ENCODE data around the gene NANOS2. TPM values are rescaled to one million over a fixed set of nuclear protein-coding genes. Genes with fewer than 3 reads are reported as not detected.

The NANOS2 gene
- total and polyA plus RNA-seq, 4 experiments from 2014 or later, result not detected

- no peak overlapping the region for H3K4me3 Mint-ChIP-seq
- no peak for DNase-seq
- Histone ChIP-seq H3K4me3 (ENCODE audit: low read length in 2 of 2) (no peak overlapping the region), H3K27me3 (ENCODE audit: insufficient read depth, low read length) (no peaks in the 10 kb centered on the region), H3K9me3 (ENCODE audit: control insufficient read depth in 1 of 2, low read length in 2 of 2) (no peaks in the 10 kb centered on the region), H3K27ac (ENCODE audit: low read depth, low read length) (no peak overlapping the region), H3K4me1 (ENCODE audit: insufficient read depth, low read length) (no peaks in the 10 kb centered on the region), H3K36me3 (ENCODE audit: insufficient read depth, low read length) (no peaks in the 10 kb centered on the region)
- no peaks in the 10 kb centered on the region for H3K36me3 Mint-ChIP-seq
- peaks cover 20 to 41% of the 10 kb centered on the region in 2 donors for H3K27me3 Mint-ChIP-seq
- no peaks in the 10 kb centered on the region for H3K4me1 Mint-ChIP-seq
- intact Hi-C loops (cut with micrococcal nuclease), result no loop called here
- CTCF ChIA-PET (ENCODE audit: partially characterized antibody), result no interaction called here
- peaks cover 0 to 8% (median 0%) of the 10 kb centered on the region in 8 donors for H3K9me3 Mint-ChIP-seq
- H3K27ac Mint-ChIP-seq, result no peak overlapping the region
- POLR2A ChIA-PET (ENCODE audit: partially characterized antibody), result no interaction called here
These were observed 25.4 kb upstream of the NANOS2 start for GRCh38 chr19:45939792-45940514.

GRCh38 chr19:45938733-45939319 lies 24.2 kb upstream of the NANOS2 start:
- Mint-ChIP-seq H3K27me3 (peaks cover 25 to 41% of the 10 kb centered on the region in 2 donors), H3K4me3 (no peak overlapping the region), H3K36me3 (no peaks in the 10 kb centered on the region), H3K4me1 (no peaks in the 10 kb centered on the region), H3K27ac (no peak overlapping the region), H3K9me3 (peaks cover 0 to 8% (median 0%) of the 10 kb centered on the region in 8 donors)
- ChIA-PET CTCF (ENCODE audit: partially characterized antibody) (no interaction called here), POLR2A (ENCODE audit: partially characterized antibody) (no interaction called here)
- no peak for DNase-seq
- H3K4me3 ChIP-seq (ENCODE audit: low read length in 2 of 2), result no peak overlapping the region
- H3K27ac ChIP-seq (ENCODE audit: low read depth, low read length), result no peak overlapping the region
- no peaks in the 10 kb centered on the region for H3K9me3 ChIP-seq (ENCODE audit: control insufficient read depth in 1 of 2, low read length in 2 of 2)
- no peaks in the 10 kb centered on the region for H3K4me1 ChIP-seq (ENCODE audit: insufficient read depth, low read length)
- intact Hi-C loops (cut with micrococcal nuclease), result no loop called here
- no peaks in the 10 kb centered on the region for H3K36me3 ChIP-seq (ENCODE audit: insufficient read depth, low read length)
- peaks cover 5% of the 10 kb centered on the region for H3K27me3 ChIP-seq (ENCODE audit: insufficient read depth, low read length)

DNA sequence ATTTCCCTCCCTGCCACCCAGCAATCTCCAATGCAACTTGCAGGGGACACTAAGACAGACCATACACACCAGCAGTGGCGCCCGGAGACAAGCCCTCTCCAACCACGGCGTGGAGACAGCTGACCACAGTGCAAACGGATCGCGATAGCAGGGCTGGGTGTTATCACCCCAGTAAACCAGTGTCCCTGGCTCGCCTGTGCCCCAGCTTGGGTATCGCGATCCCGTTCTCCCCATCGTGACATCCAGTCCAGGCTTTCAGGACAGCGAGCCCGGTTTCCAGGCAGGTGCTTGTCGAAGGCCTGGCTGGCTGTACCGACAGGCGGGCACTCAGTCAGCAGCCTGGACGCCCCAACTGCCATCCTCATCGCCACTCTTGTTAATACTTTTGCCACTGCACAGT lies 20.7 kb upstream of the NANOS2 start:
- ChIA-PET CTCF (ENCODE audit: partially characterized antibody) (no interaction called here), POLR2A (ENCODE audit: partially characterized antibody) (no interaction called here)
- Histone ChIP-seq H3K27me3 (ENCODE audit: insufficient read depth, low read length) (peaks cover 5% of the 10 kb centered on the region), H3K27ac (ENCODE audit: low read depth, low read length) (no peak overlapping the region), H3K4me1 (ENCODE audit: insufficient read depth, low read length) (no peaks in the 10 kb centered on the region), H3K4me3 (ENCODE audit: low read length in 2 of 2) (no peak overlapping the region), H3K9me3 (ENCODE audit: control insufficient read depth in 1 of 2, low read length in 2 of 2) (no peaks in the 10 kb centered on the region), H3K36me3 (ENCODE audit: insufficient read depth, low read length) (no peaks in the 10 kb centered on the region)
- DNase-seq, result no peak
- Mint-ChIP-seq H3K27ac (no peak overlapping the region), H3K4me3 (no peak overlapping the region), H3K4me1 (no peaks in the 10 kb centered on the region), H3K27me3 (peaks cover 22 to 40% of the 10 kb centered on the region in 2 donors), H3K9me3 (peaks cover 0 to 8% (median 0%) of the 10 kb centered on the region in 8 donors), H3K36me3 (no peaks in the 10 kb centered on the region)
- intact Hi-C loops (cut with micrococcal nuclease), result no loop called here

- Histone ChIP-seq H3K27ac (ENCODE audit: low read depth, low read length) (no peak overlapping the region), H3K9me3 (ENCODE audit: control insufficient read depth in 1 of 2, low read length in 2 of 2) (no peaks in the 10 kb centered on the region), H3K4me3 (ENCODE audit: low read length in 2 of 2) (no peak overlapping the region), H3K27me3 (ENCODE audit: insufficient read depth, low read length) (peaks cover 5% of the 10 kb centered on the region), H3K36me3 (ENCODE audit: insufficient read depth, low read length) (no peaks in the 10 kb centered on the region), H3K4me1 (ENCODE audit: insufficient read depth, low read length) (no peaks in the 10 kb centered on the region)
- ChIA-PET CTCF (ENCODE audit: partially characterized antibody) (no interaction called here), POLR2A (ENCODE audit: partially characterized antibody) (no interaction called here)
- intact Hi-C loops (cut with micrococcal nuclease), result no loop called here
- H3K4me1 Mint-ChIP-seq, result no peaks in the 10 kb centered on the region
- no peaks in the 10 kb centered on the region for H3K36me3 Mint-ChIP-seq
- H3K9me3 Mint-ChIP-seq, result peaks cover 0 to 8% (median 0%) of the 10 kb centered on the region in 8 donors
- no peak overlapping the region for H3K27ac Mint-ChIP-seq
- no peak overlapping the region for H3K4me3 Mint-ChIP-seq
- DNase-seq, result no peak
- peaks cover 20 to 38% of the 10 kb centered on the region in 2 donors for H3K27me3 Mint-ChIP-seq
These were observed 20.1 kb upstream of the NANOS2 start for GRCh38 chr19:45934551-45935230.

GRCh38 chr19:45933759-45934158 lies 19.2 kb upstream of the NANOS2 start:
- no peaks in the 10 kb centered on the region for H3K36me3 Mint-ChIP-seq
- peaks cover 5% of the 10 kb centered on the region for H3K27me3 ChIP-seq (ENCODE audit: insufficient read depth, low read length)
- H3K27ac Mint-ChIP-seq, result no peak overlapping the region
- ChIA-PET POLR2A (ENCODE audit: partially characterized antibody) (no interaction called here), CTCF (ENCODE audit: partially characterized antibody) (no interaction called here)
- no peak overlapping the region for H3K4me3 Mint-ChIP-seq
- intact Hi-C loops (cut with micrococcal nuclease), result no loop called here
- no peak for DNase-seq
- no peaks in the 10 kb centered on the region for H3K36me3 ChIP-seq (ENCODE audit: insufficient read depth, low read length)
- H3K9me3 ChIP-seq (ENCODE audit: control insufficient read depth in 1 of 2, low read length in 2 of 2), result no peaks in the 10 kb centered on the region
- peaks cover 0 to 4% (median 0%) of the 10 kb centered on the region in 8 donors for H3K9me3 Mint-ChIP-seq
- H3K4me1 Mint-ChIP-seq, result no peaks in the 10 kb centered on the region
- H3K4me3 ChIP-seq (ENCODE audit: low read length in 2 of 2), result no peak overlapping the region
- peaks cover 15 to 32% of the 10 kb centered on the region in 2 donors for H3K27me3 Mint-ChIP-seq
- no peak overlapping the region for H3K27ac ChIP-seq (ENCODE audit: low read depth, low read length)
- H3K4me1 ChIP-seq (ENCODE audit: insufficient read depth, low read length), result no peaks in the 10 kb centered on the region

GRCh38 chr19:45931055-45931454 lies 16.5 kb upstream of the NANOS2 start:
- Histone ChIP-seq H3K27me3 (ENCODE audit: insufficient read depth, low read length) (peaks cover 5% of the 10 kb centered on the region), H3K9me3 (ENCODE audit: control insufficient read depth in 1 of 2, low read length in 2 of 2) (no peaks in the 10 kb centered on the region), H3K36me3 (ENCODE audit: insufficient read depth, low read length) (no peaks in the 10 kb centered on the region), H3K4me3 (ENCODE audit: low read length in 2 of 2) (no peak overlapping the region), H3K4me1 (ENCODE audit: insufficient read depth, low read length) (peaks cover 8% of the 10 kb centered on the region), H3K27ac (ENCODE audit: low read depth, low read length) (no peak overlapping the region)
- H3K27ac Mint-ChIP-seq, result no peak overlapping the region
- intact Hi-C loops (cut with micrococcal nuclease), result no loop called here
- H3K9me3 Mint-ChIP-seq, result no peaks in the 10 kb centered on the region
- POLR2A ChIA-PET (ENCODE audit: partially characterized antibody), result interaction anchor here (0.6 kb wide), 1 partner anchor 62 kb away, joined by 3 read pairs; no protein-coding TSS in a partner anchor
- CTCF ChIA-PET (ENCODE audit: partially characterized antibody), result no interaction called here
- peaks cover 2 to 12% (median 6%) of the 10 kb centered on the region in 4 donors for H3K4me1 Mint-ChIP-seq
- H3K36me3 Mint-ChIP-seq, result no peaks in the 10 kb centered on the region
- H3K27me3 Mint-ChIP-seq, result peaks cover 9 to 24% of the 10 kb centered on the region in 2 donors
- no peak overlapping the region for H3K4me3 Mint-ChIP-seq
- no peak for DNase-seq

GRCh38 chr19:45929247-45929646 lies 14.7 kb upstream of the NANOS2 start:
- H3K27ac Mint-ChIP-seq, result peak overlapping the region in 1 of 7 donors; percentile 29
- no peak overlapping the region for H3K4me3 ChIP-seq (ENCODE audit: low read length in 2 of 2)
- H3K9me3 Mint-ChIP-seq, result no peaks in the 10 kb centered on the region
- peaks cover 8% of the 10 kb centered on the region for H3K4me1 ChIP-seq (ENCODE audit: insufficient read depth, low read length)
- H3K27ac ChIP-seq (ENCODE audit: low read depth, low read length), result no peak overlapping the region
- H3K27me3 ChIP-seq (ENCODE audit: insufficient read depth, low read length), result peaks cover 2% of the 10 kb centered on the region
- H3K4me1 Mint-ChIP-seq, result peaks cover 2 to 12% (median 6%) of the 10 kb centered on the region in 4 donors
- ChIA-PET POLR2A (ENCODE audit: partially characterized antibody) (no interaction called here), CTCF (ENCODE audit: partially characterized antibody) (no interaction called here)
- H3K9me3 ChIP-seq (ENCODE audit: control insufficient read depth in 1 of 2, low read length in 2 of 2), result no peaks in the 10 kb centered on the region
- H3K36me3 Mint-ChIP-seq, result no peaks in the 10 kb centered on the region
- no peak for DNase-seq
- peaks cover 7 to 11% of the 10 kb centered on the region in 2 donors for H3K27me3 Mint-ChIP-seq
- intact Hi-C loops (cut with micrococcal nuclease), result no loop called here
- H3K36me3 ChIP-seq (ENCODE audit: insufficient read depth, low read length), result no peaks in the 10 kb centered on the region
- no peak overlapping the region for H3K4me3 Mint-ChIP-seq
